HEK293 (cell line): ENCODE data around the gene GSC2.

Experiments used
- CTCF ChIA-PET: fragments of 350-600 bp; formaldehyde crosslinking; extraction: SDS; loops from one replicate; lab custom pipeline; 2021; ENCODE audit warnings: antibody characterized with exemption; lab: Yijun Ruan, JAX
- POLR2A ChIA-PET: fragments of 300-600 bp; formaldehyde crosslinking; extraction: SDS; loops from one replicate; lab custom pipeline; 2020; ENCODE audit warnings: antibody characterized with exemption, inconsistent platforms; lab: Yijun Ruan, JAX
- H3K27ac ChIP-seq: fragments of 200-500 bp; sonication (Bioruptor generic); 2 replicates; pipeline ENCODE4 v1.5.1; 2014; ENCODE audit warnings: low read depth, low read length, control low read depth, inconsistent platforms; ENCODE audit errors: extremely low read depth
- H3K36me3 ChIP-seq, 2 experiments: fragments of 200-500 bp in 1 of 2; sonication (Bioruptor generic) in 1 of 2; 1 replicate in 1 of 2; 2 replicates in 1 of 2; pipeline ENCODE4 v1.5.1; 2014 to 2017; ENCODE audit warnings: inconsistent platforms in 2 of 2, low read length in 2 of 2; ENCODE audit not compliant: control insufficient read depth in 2 of 2, insufficient read depth in 1 of 2
- H3K4me1 ChIP-seq: fragments of 200-500 bp; sonication (Bioruptor generic); 2 replicates; pipeline ENCODE4 v1.5.1; 2014; ENCODE audit warnings: mild to moderate bottlenecking, low read length, inconsistent platforms; ENCODE audit not compliant: control insufficient read depth, insufficient read depth
- H3K4me3 ChIP-seq: 2 replicates; pipeline ENCODE4 v1.5.1; 2011; ENCODE audit warnings: low read depth, mild to moderate bottlenecking, control low read depth, low read length, moderate library complexity
- H3K9me3 ChIP-seq: fragments of 200-500 bp; sonication (Bioruptor generic); 2 replicates; pipeline ENCODE4 v1.5.1; 2014; ENCODE audit warnings: low read depth, low read length, inconsistent platforms; ENCODE audit not compliant: control insufficient read depth, insufficient read depth
- GLIS1 ChIP-seq: fragments of 450-650 bp; formaldehyde crosslinking; IDR thresholded peaks from 2 replicates; pipeline ENCODE4 v1.5.1; 2016; ENCODE audit warnings: missing biosample characterization, missing genetic modification characterization
- HOXC10 ChIP-seq: sonication (generic); formaldehyde crosslinking; IDR thresholded peaks from 2 replicates; pipeline ENCODE4 v1.8.1; 2023; ENCODE audit warnings: mild to moderate bottlenecking, missing genetic modification reagents
- KLF1 ChIP-seq: fragments of 450-650 bp; formaldehyde crosslinking; IDR thresholded peaks from 2 replicates; pipeline ENCODE4 v1.5.1; 2016; ENCODE audit warnings: missing biosample characterization, missing genetic modification characterization
- KLF9 ChIP-seq: fragments of 450-650 bp; formaldehyde crosslinking; IDR thresholded peaks from 2 replicates; pipeline ENCODE4 v1.5.1; 2016; ENCODE audit warnings: missing biosample characterization, missing genetic modification characterization, low read depth
- OVOL3 ChIP-seq: fragments of 450-650 bp; formaldehyde crosslinking; IDR thresholded peaks from 2 replicates; pipeline ENCODE4 v1.5.1; 2016; ENCODE audit warnings: missing biosample characterization, missing genetic modification characterization
- PATZ1 ChIP-seq: fragments of 450-650 bp; formaldehyde crosslinking; IDR thresholded peaks from 2 replicates; pipeline ENCODE4 v1.5.1; 2016; ENCODE audit warnings: missing biosample characterization, missing genetic modification characterization
- REST ChIP-seq: fragments of 450-650 bp; formaldehyde crosslinking; IDR thresholded peaks from 2 replicates; pipeline ENCODE4 v1.5.1; 2016; ENCODE audit warnings: missing biosample characterization, missing genetic modification characterization
- ZBTB7A ChIP-seq: fragments of 450-650 bp; formaldehyde crosslinking; IDR thresholded peaks from 2 replicates; pipeline ENCODE4 v1.5.1; 2016; ENCODE audit warnings: low read depth, missing biosample characterization, missing genetic modification characterization
- ZBTB8A ChIP-seq: fragments of 450-650 bp; formaldehyde crosslinking; IDR thresholded peaks from 2 replicates; pipeline ENCODE4 v1.5.1; 2016; ENCODE audit warnings: missing biosample characterization, missing genetic modification characterization
- ZNF16 ChIP-seq: fragments of 450-650 bp; formaldehyde crosslinking; IDR thresholded peaks from 2 replicates; pipeline ENCODE4 v1.5.1; 2016; ENCODE audit warnings: low read depth, missing biosample characterization, missing genetic modification characterization
- ZNF2 ChIP-seq: fragments of 450-650 bp; formaldehyde crosslinking; IDR thresholded peaks from 2 replicates; pipeline ENCODE4 v1.5.1; 2016; ENCODE audit warnings: missing biosample characterization, missing genetic modification characterization
- ZNF214 ChIP-seq: fragments of 450-650 bp; formaldehyde crosslinking; IDR thresholded peaks from 2 replicates; pipeline ENCODE4 v1.5.1; 2017; ENCODE audit warnings: missing biosample characterization, mild to moderate bottlenecking, missing genetic modification characterization, borderline replicate concordance
- ZNF37A ChIP-seq: fragments of 450-650 bp; IDR thresholded peaks from 2 replicates; pipeline ENCODE4 v1.5.1; 2018; ENCODE audit warnings: missing biosample characterization, missing genetic modification characterization
- ZNF48 ChIP-seq: fragments of 450-650 bp; formaldehyde crosslinking; IDR thresholded peaks from 2 replicates; pipeline ENCODE4 v1.5.1; 2016; ENCODE audit warnings: missing biosample characterization, missing genetic modification characterization
- ZNF501 ChIP-seq: fragments of 450-650 bp; formaldehyde crosslinking; IDR thresholded peaks from 2 replicates; pipeline ENCODE4 v1.5.1; 2016; ENCODE audit warnings: missing biosample characterization, missing genetic modification characterization
- ZNF660 ChIP-seq: fragments of 450-650 bp; IDR thresholded peaks from 2 replicates; pipeline ENCODE4 v1.5.1; 2018; ENCODE audit warnings: missing biosample characterization, mild to moderate bottlenecking, missing genetic modification characterization
- ZNF747 ChIP-seq: fragments of 450-650 bp; formaldehyde crosslinking; IDR thresholded peaks from 2 replicates; pipeline ENCODE4 v1.5.1; 2016; ENCODE audit warnings: missing biosample characterization, missing genetic modification characterization
- ZNF768 ChIP-seq: fragments of 450-650 bp; formaldehyde crosslinking; IDR thresholded peaks from 2 replicates; pipeline ENCODE4 v1.5.1; 2018; ENCODE audit warnings: missing biosample characterization, mild to moderate bottlenecking, missing genetic modification characterization
- ZNF777 ChIP-seq: fragments of 450-650 bp; formaldehyde crosslinking; IDR thresholded peaks from 2 replicates; pipeline ENCODE4 v1.5.1; 2017; ENCODE audit warnings: missing biosample characterization, missing genetic modification characterization, borderline replicate concordance
- ZSCAN23 ChIP-seq: fragments of 450-650 bp; formaldehyde crosslinking; IDR thresholded peaks from 2 replicates; pipeline ENCODE4 v1.5.1; 2016; ENCODE audit warnings: missing biosample characterization, missing genetic modification characterization
- ZSCAN30 ChIP-seq: fragments of 450-650 bp; IDR thresholded peaks from 2 replicates; pipeline ENCODE4 v1.5.1; 2018; ENCODE audit warnings: missing biosample characterization, mild to moderate bottlenecking, missing genetic modification characterization, moderate library complexity
- ZSCAN4 ChIP-seq: fragments of 450-650 bp; formaldehyde crosslinking; IDR thresholded peaks from 2 replicates; pipeline ENCODE4 v1.5.1; 2017; ENCODE audit warnings: missing biosample characterization, missing genetic modification characterization
- TF ChIP-seq, protein P1 (sequence below): fragments of 450-650 bp; formaldehyde crosslinking; IDR thresholded peaks from 2 replicates; pipeline ENCODE4 v1.5.1; 2016; ENCODE audit warnings: missing biosample characterization, missing genetic modification characterization, low read depth

The GSC2 gene, protein sequence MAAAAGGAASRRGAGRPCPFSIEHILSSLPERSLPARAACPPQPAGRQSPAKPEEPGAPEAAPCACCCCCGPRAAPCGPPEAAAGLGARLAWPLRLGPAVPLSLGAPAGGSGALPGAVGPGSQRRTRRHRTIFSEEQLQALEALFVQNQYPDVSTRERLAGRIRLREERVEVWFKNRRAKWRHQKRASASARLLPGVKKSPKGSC

DNA sequence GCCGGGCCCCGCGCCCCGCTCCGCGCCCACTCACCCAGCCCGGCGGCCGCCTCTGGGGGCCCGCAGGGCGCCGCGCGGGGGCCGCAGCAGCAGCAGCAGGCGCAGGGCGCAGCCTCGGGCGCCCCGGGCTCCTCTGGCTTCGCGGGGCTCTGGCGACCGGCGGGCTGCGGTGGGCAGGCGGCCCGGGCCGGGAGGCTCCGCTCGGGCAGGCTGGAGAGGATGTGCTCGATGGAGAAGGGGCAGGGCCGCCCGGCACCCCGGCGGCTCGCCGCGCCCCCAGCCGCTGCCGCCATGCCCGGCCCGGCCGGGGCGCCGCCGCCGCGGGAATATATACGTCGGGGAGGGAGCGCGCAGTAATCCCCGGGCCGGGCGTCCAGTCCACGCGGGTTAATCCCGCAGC, at the start of gene GSC2:
TSS of gene GSC2 (minus strand) at position 302 of the 400 bp plus-strand sequence. CDS start at position 293, 9 bp downstream.
- TF ChIP-seq ZNF16 (tag by site-specific recombination): no peak
- TF ChIP-seq ZNF214 (tag by site-specific recombination): no peak
- no peak for TF ChIP-seq ZNF660 (tag by site-specific recombination)
- no peak for TF ChIP-seq OVOL3 (tag by site-specific recombination)
- TF ChIP-seq ZNF37A (tag by site-specific recombination): no peak
- TF ChIP-seq KLF9 (tag by site-specific recombination): no peak
- no peak for TF ChIP-seq ZNF48 (tag by site-specific recombination)
- TF ChIP-seq, protein P1, sequence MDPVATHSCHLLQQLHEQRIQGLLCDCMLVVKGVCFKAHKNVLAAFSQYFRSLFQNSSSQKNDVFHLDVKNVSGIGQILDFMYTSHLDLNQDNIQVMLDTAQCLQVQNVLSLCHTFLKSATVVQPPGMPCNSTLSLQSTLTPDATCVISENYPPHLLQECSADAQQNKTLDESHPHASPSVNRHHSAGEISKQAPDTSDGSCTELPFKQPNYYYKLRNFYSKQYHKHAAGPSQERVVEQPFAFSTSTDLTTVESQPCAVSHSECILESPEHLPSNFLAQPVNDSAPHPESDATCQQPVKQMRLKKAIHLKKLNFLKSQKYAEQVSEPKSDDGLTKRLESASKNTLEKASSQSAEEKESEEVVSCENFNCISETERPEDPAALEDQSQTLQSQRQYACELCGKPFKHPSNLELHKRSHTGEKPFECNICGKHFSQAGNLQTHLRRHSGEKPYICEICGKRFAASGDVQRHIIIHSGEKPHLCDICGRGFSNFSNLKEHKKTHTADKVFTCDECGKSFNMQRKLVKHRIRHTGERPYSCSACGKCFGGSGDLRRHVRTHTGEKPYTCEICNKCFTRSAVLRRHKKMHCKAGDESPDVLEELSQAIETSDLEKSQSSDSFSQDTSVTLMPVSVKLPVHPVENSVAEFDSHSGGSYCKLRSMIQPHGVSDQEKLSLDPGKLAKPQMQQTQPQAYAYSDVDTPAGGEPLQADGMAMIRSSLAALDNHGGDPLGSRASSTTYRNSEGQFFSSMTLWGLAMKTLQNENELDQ (tag by site-specific recombination): no peak
- TF ChIP-seq HOXC10 (CRISPR knock-in tag): no peak
- TF ChIP-seq REST (tag by site-specific recombination): no peak
- TF ChIP-seq ZBTB7A: no peak
- no peak for TF ChIP-seq KLF1
- no peaks in the 10 kb centered on the region for H3K4me1 ChIP-seq
- POLR2A ChIA-PET: no interaction called here
- H3K9me3 ChIP-seq: no peaks in the 10 kb centered on the region
- CTCF ChIA-PET: no interaction called here
- H3K4me3 ChIP-seq: peak within 1 kb of the TSS; percentile 7; the same call in 1 of the 2 replicates
- H3K36me3 ChIP-seq: no peaks in the 10 kb centered on the region
- no peak within 1 kb of the TSS for H3K27ac ChIP-seq

- POLR2A ChIA-PET: no interaction called here
- peaks cover 0 to 40% of the 10 kb centered on the region in 2 experiments; a peak in 1 of 3 replicates for H3K36me3 ChIP-seq
- no peak overlapping the region for H3K27ac ChIP-seq
- no peaks in the 10 kb centered on the region for H3K9me3 ChIP-seq
- H3K4me1 ChIP-seq: no peaks in the 10 kb centered on the region
- CTCF ChIA-PET: interaction anchor here (0.7 kb wide), 1 partner anchor 20 kb away, joined by 3 read pairs; no protein-coding TSS in a partner anchor
- H3K4me3 ChIP-seq: no peak overlapping the region
- TF ChIP-seq ZBTB7A (no peak), ZNF747 (tag by site-specific recombination) (no peak), ZNF2 (tag by site-specific recombination) (no peak), KLF1 (no peak), ZBTB8A (tag by site-specific recombination) (no peak), ZSCAN30 (no peak), GLIS1 (tag by site-specific recombination) (no peak), ZSCAN23 (no peak), ZSCAN4 (tag by site-specific recombination) (no peak), ZNF777 (tag by site-specific recombination) (no peak), ZNF768 (tag by site-specific recombination) (no peak), PATZ1 (tag by site-specific recombination) (no peak), ZNF501 (tag by site-specific recombination) (no peak)
Observed at GRCh38 chr22:19199479-19199878, 49.4 kb upstream of the GSC2 start.
